ENCODE measurements around the gene PREX1.
"Not testable (repeated sequence)": the region's sequence is repeated elsewhere in the genome, so short reads cannot be mapped to it uniquely, and the experiment has no call there.

PREX1 gene

DNA sequence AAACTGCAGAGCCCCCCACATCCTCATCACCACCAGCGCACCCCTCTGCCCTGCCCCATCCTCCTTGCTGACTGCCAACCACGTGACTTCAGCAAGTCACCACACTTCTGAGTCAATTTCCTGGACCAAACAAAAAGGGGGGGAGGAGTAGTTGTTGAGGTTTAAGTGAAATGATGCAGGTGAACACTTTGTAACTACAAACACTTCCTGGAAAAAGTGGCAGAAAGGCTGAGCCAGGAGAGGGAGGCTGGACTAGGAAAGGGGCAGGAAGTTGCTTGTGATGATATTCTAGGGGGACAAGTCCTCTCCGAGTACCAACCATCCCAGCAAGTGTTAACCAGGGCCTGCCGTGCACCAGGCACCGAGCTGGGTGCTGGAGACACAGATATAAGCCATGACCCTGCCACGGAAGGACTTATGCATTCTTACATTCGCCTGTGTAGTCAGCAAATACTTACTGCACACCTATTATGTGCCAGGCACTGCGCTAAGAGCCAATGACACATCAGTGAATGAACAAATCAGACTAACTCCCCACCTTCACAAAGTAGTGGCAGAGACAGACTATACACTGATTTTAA lies 67.3 kb downstream of the PREX1 start:
- Histone ChIP-seq H3K27me3 (ENCODE audit: insufficient read depth, poor library complexity, severe bottlenecking) (no peaks in the 10 kb centered on the region), H3K4me3 (replicated peaks; ENCODE audit: insufficient read depth, low read length) (no peak overlapping the region), H3K27ac (replicated peaks) (peak overlapping the region; percentile 77)
- DNase-seq (ENCODE audit: low read depth in 1 of 2, low spot score in 1 of 2): peak; percentile 65 to 89
- peak; percentile 33; the same call in 1 of the 2 replicates for TF ChIP-seq POLR2AphosphoS5 (IDR thresholded peaks at IDR 0.05; ENCODE audit: low read depth)
- TF ChIP-seq, protein P1, sequence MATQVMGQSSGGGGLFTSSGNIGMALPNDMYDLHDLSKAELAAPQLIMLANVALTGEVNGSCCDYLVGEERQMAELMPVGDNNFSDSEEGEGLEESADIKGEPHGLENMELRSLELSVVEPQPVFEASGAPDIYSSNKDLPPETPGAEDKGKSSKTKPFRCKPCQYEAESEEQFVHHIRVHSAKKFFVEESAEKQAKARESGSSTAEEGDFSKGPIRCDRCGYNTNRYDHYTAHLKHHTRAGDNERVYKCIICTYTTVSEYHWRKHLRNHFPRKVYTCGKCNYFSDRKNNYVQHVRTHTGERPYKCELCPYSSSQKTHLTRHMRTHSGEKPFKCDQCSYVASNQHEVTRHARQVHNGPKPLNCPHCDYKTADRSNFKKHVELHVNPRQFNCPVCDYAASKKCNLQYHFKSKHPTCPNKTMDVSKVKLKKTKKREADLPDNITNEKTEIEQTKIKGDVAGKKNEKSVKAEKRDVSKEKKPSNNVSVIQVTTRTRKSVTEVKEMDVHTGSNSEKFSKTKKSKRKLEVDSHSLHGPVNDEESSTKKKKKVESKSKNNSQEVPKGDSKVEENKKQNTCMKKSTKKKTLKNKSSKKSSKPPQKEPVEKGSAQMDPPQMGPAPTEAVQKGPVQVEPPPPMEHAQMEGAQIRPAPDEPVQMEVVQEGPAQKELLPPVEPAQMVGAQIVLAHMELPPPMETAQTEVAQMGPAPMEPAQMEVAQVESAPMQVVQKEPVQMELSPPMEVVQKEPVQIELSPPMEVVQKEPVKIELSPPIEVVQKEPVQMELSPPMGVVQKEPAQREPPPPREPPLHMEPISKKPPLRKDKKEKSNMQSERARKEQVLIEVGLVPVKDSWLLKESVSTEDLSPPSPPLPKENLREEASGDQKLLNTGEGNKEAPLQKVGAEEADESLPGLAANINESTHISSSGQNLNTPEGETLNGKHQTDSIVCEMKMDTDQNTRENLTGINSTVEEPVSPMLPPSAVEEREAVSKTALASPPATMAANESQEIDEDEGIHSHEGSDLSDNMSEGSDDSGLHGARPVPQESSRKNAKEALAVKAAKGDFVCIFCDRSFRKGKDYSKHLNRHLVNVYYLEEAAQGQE (IDR thresholded peaks at IDR 0.05; ENCODE audit: insufficient replicate concordance, low read depth): no peak
- TF ChIP-seq, protein P2, sequence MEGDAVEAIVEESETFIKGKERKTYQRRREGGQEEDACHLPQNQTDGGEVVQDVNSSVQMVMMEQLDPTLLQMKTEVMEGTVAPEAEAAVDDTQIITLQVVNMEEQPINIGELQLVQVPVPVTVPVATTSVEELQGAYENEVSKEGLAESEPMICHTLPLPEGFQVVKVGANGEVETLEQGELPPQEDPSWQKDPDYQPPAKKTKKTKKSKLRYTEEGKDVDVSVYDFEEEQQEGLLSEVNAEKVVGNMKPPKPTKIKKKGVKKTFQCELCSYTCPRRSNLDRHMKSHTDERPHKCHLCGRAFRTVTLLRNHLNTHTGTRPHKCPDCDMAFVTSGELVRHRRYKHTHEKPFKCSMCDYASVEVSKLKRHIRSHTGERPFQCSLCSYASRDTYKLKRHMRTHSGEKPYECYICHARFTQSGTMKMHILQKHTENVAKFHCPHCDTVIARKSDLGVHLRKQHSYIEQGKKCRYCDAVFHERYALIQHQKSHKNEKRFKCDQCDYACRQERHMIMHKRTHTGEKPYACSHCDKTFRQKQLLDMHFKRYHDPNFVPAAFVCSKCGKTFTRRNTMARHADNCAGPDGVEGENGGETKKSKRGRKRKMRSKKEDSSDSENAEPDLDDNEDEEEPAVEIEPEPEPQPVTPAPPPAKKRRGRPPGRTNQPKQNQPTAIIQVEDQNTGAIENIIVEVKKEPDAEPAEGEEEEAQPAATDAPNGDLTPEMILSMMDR (IDR thresholded peaks at IDR 0.05; ENCODE audit: insufficient read depth, low read length): no peak
- TF ChIP-seq SPI1 (IDR thresholded peaks at IDR 0.05; ENCODE audit: borderline replicate concordance, low read depth): no peak
- TF ChIP-seq GABPA (IDR thresholded peaks at IDR 0.05; ENCODE audit: low read depth): no peak

DNA sequence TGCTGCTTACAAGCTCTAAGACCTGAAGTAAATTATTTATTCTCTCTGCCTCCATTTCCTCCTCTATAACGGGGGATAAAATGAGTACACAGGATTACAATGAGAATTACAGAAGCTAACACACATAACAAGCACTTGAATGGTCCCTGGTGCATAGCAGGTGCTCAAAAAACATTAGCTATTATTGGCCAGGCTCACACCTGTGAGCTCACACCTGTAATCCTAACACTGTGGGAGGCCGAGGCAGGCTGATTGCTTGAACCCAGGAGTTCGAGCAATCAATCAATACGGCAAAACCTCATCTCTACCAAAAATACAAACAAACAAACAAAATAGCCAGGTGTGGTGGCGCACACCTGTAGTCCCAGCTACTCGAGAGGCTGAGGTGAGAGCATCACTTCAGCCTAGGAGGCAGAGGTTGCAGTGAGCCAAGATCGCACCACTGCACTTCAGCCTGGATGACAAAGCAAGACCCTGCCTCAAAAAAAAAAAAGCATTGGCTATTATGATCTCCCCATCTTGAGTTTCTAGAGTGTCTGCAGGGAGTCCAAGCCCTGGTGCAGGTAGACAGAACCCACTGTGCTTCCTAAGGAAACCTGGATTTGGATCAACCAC lies 68.1 kb downstream of the PREX1 start:
- no peaks in the 10 kb centered on the region for H3K27me3 ChIP-seq (ENCODE audit: insufficient read depth, poor library complexity, severe bottlenecking)
- H3K27ac ChIP-seq (replicated peaks): peak overlapping the region; percentile 77
- no peak for DNase-seq (ENCODE audit: low read depth in 1 of 2, low spot score in 1 of 2)
- TF ChIP-seq POLR2AphosphoS5 (IDR thresholded peaks at IDR 0.05; ENCODE audit: low read depth): no peak
- H3K4me3 ChIP-seq (replicated peaks; ENCODE audit: insufficient read depth, low read length): no peak overlapping the region

DNA sequence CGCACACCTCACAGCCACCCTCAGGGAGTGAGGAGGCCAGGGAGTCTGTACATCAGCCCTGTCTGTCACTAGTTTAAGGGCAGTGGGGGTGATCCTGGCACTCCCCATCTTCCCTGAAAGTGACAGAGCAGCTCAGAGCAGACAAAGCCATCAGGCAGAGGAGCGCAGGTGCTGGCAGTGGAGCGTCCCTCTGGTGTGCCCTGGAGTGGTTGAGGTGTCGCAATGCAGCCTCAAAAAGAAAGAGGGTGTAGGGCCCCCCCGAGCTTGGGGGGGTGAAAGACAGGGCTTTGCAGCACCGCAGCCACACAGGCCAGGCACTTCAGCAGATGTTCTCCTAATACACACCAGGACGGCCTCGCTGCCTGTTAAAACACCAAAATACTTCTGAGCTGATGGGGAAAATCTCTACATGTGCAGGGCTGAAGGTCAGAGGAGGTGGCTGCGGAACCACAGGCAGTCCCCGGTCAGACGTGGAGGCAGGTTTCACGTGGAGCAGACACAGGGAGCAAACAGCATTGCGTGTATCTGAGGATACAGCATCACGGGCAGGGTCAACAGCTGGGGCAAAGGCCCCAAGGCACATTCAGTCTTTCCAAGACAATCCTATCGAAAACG lies 69.5 kb downstream of the PREX1 start:
- H3K27me3 ChIP-seq (ENCODE audit: insufficient read depth, poor library complexity, severe bottlenecking): no peaks in the 10 kb centered on the region
- DNase-seq (ENCODE audit: low read depth in 1 of 2, low spot score in 1 of 2): peak; percentile 87 to 96
- TF ChIP-seq, protein P2 (IDR thresholded peaks at IDR 0.05; ENCODE audit: insufficient read depth, low read length): no peak
- TF ChIP-seq POLR2AphosphoS5 (IDR thresholded peaks at IDR 0.05; ENCODE audit: low read depth): peak; percentile 91
- TF ChIP-seq, protein P1 (IDR thresholded peaks at IDR 0.05; ENCODE audit: insufficient replicate concordance, low read depth): peak; percentile 37
- H3K27ac ChIP-seq (replicated peaks): peak overlapping the region; percentile 77
- no peak overlapping the region for H3K4me3 ChIP-seq (replicated peaks; ENCODE audit: insufficient read depth, low read length)

DNA sequence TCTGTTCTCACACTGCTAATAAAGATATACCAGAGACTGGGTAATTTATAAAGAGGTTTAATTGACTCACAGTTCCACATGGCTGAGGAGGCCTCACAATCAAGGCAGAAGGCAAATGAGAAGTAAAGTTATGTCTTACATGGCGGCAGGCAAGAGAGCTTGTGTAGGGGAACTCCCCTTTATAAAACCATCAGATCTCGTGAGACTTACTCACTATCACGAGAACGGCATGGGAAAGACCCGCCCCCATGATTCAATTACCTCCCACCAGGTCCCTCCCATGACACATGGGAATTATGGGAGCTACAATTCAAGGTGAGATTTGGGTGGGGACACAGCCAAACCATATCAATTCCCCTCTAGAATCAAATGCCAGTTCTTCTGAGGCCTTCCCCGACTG lies 71.0 kb downstream of the PREX1 start:
- not testable (repeated sequence) for DNase-seq (ENCODE audit: low read depth in 1 of 2, low spot score in 1 of 2); H3K4me3 ChIP-seq (replicated peaks; ENCODE audit: insufficient read depth, low read length); H3K27me3 ChIP-seq (ENCODE audit: insufficient read depth, poor library complexity, severe bottlenecking)
- H3K27ac ChIP-seq (replicated peaks): 0 out of 2 replicates have a peak overlapping the region, but pooled peaks have one; percentile 9

Data from HL-60 (cell line).